ENCODE data around the gene NTHL1.

Gene NTHL1

DNA sequence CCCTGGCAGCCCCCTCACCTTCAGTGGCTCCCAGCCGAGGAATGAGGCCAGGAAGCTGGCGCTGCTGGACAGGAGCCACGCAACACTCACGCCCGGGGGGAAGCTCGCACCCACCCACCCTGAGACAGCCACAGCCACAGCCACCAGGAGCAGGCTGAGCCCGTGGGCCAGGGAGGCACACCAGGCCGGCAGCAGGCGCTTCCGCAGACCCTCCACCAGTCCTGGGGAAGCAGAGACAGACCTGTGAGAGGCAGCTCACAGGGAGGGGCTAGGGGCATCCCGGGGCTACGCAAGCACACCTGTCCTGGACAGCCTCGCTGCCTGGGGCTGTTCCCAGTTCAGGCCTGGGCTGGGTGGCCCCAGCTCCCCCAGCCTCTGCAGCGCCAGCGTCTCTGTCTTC lies 46.2 kb upstream of the NTHL1 start:
- Histone ChIP-seq H3K4me2 (ENCODE audit: low read length) (no peak overlapping the region), H3K9ac (no peak overlapping the region), H3K27ac (no peak overlapping the region), H3K27me3 (ENCODE audit: control insufficient read depth, insufficient read depth, low read length) (no peaks in the 10 kb centered on the region), H3K9me3 (ENCODE audit: control insufficient read depth, low read length) (no peaks in the 10 kb centered on the region), H3K4me1 (peaks cover 3% of the 10 kb centered on the region), H3K36me3 (ENCODE audit: control insufficient read depth, insufficient read depth, low read length) (no peaks in the 10 kb centered on the region), H3K79me2 (no peaks in the 10 kb centered on the region), H3K4me3 (ENCODE audit: low read depth, low read length) (no peak overlapping the region), H2AFZ (no peak overlapping the region)
- TF ChIP-seq, protein P1, sequence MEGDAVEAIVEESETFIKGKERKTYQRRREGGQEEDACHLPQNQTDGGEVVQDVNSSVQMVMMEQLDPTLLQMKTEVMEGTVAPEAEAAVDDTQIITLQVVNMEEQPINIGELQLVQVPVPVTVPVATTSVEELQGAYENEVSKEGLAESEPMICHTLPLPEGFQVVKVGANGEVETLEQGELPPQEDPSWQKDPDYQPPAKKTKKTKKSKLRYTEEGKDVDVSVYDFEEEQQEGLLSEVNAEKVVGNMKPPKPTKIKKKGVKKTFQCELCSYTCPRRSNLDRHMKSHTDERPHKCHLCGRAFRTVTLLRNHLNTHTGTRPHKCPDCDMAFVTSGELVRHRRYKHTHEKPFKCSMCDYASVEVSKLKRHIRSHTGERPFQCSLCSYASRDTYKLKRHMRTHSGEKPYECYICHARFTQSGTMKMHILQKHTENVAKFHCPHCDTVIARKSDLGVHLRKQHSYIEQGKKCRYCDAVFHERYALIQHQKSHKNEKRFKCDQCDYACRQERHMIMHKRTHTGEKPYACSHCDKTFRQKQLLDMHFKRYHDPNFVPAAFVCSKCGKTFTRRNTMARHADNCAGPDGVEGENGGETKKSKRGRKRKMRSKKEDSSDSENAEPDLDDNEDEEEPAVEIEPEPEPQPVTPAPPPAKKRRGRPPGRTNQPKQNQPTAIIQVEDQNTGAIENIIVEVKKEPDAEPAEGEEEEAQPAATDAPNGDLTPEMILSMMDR (IDR thresholded peaks at IDR 0.05), result no peak

DNA sequence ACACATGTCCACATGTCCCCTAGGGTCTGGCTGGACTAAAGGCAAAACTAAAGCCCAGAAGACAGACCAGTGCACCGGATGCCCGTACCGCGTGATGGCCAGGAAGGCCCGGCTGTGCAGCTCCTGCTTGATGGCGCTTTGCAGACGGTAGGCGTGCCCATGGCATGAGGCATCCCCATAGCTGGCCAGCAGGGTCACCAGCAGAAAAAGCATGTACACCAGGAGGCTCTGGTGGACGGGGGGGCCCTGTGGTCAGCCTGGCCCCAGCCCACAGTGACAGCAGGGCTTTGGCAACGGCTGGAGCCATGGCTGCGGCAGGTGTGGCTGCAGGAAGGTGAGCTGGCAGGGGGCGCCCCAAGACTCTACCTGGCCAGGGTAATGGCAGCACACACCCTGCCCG lies 45.2 kb upstream of the NTHL1 start:
- H3K79me2 ChIP-seq, result no peaks in the 10 kb centered on the region
- H3K27me3 ChIP-seq (ENCODE audit: control insufficient read depth, insufficient read depth, low read length), result no peaks in the 10 kb centered on the region
- no peak overlapping the region for H3K9ac ChIP-seq
- TF ChIP-seq, protein P1 (IDR thresholded peaks at IDR 0.05), result no peak
- H3K4me1 ChIP-seq, result peaks cover 3% of the 10 kb centered on the region
- no peak overlapping the region for H3K27ac ChIP-seq
- H3K9me3 ChIP-seq (ENCODE audit: control insufficient read depth, low read length), result no peaks in the 10 kb centered on the region
- H2AFZ ChIP-seq, result no peak overlapping the region
- H3K4me2 ChIP-seq (ENCODE audit: low read length), result no peak overlapping the region
- H3K4me3 ChIP-seq (ENCODE audit: low read depth, low read length), result no peak overlapping the region
- no peaks in the 10 kb centered on the region for H3K36me3 ChIP-seq (ENCODE audit: control insufficient read depth, insufficient read depth, low read length)

DNA sequence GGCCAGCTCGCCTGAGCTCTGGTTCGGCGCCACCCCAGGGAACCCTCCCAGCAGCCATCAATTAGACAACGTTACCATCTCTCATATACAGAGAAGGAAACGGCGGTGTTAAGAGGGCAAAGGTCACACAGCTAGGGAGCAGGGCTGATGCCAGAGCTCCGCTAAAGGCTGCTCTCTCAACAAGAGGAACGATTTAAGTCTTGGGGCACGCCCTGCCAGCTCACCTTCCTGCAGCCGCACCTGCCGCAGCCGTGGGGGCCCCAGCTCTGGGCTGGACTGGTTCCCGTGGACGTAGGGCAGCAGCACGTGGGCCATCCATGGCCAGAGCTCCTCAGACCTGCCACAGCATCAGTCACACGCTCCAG lies 44.6 kb upstream of the NTHL1 start:
- Histone ChIP-seq H3K4me3 (ENCODE audit: low read depth, low read length) (no peak overlapping the region), H3K79me2 (no peaks in the 10 kb centered on the region), H3K9ac (no peak overlapping the region), H2AFZ (no peak overlapping the region), H3K4me1 (peaks cover 3% of the 10 kb centered on the region), H3K4me2 (ENCODE audit: low read length) (no peak overlapping the region), H3K27me3 (ENCODE audit: control insufficient read depth, insufficient read depth, low read length) (no peaks in the 10 kb centered on the region), H3K36me3 (ENCODE audit: control insufficient read depth, insufficient read depth, low read length) (no peaks in the 10 kb centered on the region), H3K9me3 (ENCODE audit: control insufficient read depth, low read length) (no peaks in the 10 kb centered on the region), H3K27ac (no peak overlapping the region)
- TF ChIP-seq, protein P1 (IDR thresholded peaks at IDR 0.05), result no peak

DNA sequence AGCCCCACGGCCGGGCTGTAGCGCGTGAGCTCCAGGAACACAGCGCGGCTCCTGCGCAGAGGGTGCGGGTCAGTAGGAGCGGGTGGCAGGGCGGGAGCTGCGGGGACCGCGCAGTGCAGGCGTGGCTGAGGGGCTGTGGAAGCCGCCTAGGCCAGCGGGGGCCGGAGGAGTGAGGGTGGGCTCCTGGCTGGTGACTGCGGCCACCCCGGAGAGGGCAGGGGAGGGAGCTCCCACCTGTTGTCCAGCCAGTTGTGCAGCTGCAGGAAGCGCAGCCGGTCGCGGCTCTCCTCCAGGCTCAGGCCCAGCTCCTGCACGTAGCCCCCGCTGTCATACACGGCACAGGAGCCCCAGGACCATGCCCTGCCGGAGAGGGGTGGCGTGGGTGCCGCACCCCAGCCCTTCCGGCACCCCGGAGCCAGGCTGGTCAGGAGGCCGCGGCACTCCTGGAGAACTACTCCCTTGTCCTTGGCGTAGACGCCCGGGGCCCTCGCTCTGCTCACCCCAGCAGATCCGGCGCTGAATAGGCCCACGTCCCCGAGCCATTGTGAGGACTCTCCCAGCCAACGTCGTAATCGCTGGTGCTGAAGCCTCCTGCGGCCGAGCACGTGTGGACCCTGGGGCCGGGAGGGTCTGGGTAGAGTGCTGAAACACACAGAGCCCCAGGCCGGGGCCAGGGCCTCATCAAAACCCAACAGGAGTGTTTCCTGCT lies 44.1 kb upstream of the NTHL1 start:
- no peak overlapping the region for H3K27ac ChIP-seq
- H3K4me2 ChIP-seq (ENCODE audit: low read length), result peak overlapping the region; percentile 47
- no peak overlapping the region for H3K4me3 ChIP-seq (ENCODE audit: low read depth, low read length)
- H3K9me3 ChIP-seq (ENCODE audit: control insufficient read depth, low read length), result no peaks in the 10 kb centered on the region
- no peak overlapping the region for H2AFZ ChIP-seq
- no peaks in the 10 kb centered on the region for H3K36me3 ChIP-seq (ENCODE audit: control insufficient read depth, insufficient read depth, low read length)
- no peak overlapping the region for H3K9ac ChIP-seq
- TF ChIP-seq, protein P1 (IDR thresholded peaks at IDR 0.05), result no peak
- H3K4me1 ChIP-seq, result peaks cover 3% of the 10 kb centered on the region
- H3K27me3 ChIP-seq (ENCODE audit: control insufficient read depth, insufficient read depth, low read length), result no peaks in the 10 kb centered on the region
- no peaks in the 10 kb centered on the region for H3K79me2 ChIP-seq

Measured in parathyroid adenoma (tissue), 2 donors.